HepG2 (cell line): ENCODE results near the gene PSMD12. TPM values are rescaled to one million over a fixed set of nuclear protein-coding genes. Genes with fewer than 3 reads are reported as not detected.

Source experiments
- ATAC-seq: fragments of 200-7000 bp; cut with Tn5 transposase; 3 replicates; pipeline ENCODE4 v1.9.1; 2020; ENCODE audit warnings: mild to moderate bottlenecking, moderate library complexity
- BruUV-seq: library from RNA; stranded (reverse); fragments of 400-500 nt; replicated peaks from 2 replicates; lab custom pipeline; 2021; lab: Mats Ljungman, UMichigan
- CTCF ChIA-PET: fragments of 300-600 bp; formaldehyde crosslinking; extraction: SDS; loops from one replicate; lab custom pipeline; 2021; ENCODE audit warnings: low total read pairs, inconsistent platforms, low intra/inter-chr PET ratio; lab: Yijun Ruan, JAX
- POLR2A ChIA-PET: fragments of 350-600 bp; sonication (Branson Sonifier 250); formaldehyde crosslinking; loops from one replicate; lab custom pipeline; 2020; ENCODE audit warnings: antibody characterized with exemption, inconsistent platforms; lab: Yijun Ruan, JAX
- DNase-seq: peaks from one replicate; pipeline ENCODE4 v3.0.0-alpha.2; 2015; ENCODE audit warnings: low spot score
- FAIRE-seq: peaks from 3 replicates; lab custom pipeline; 2011; peaks lifted over from hg19 to GRCh38; lab: Jason Lieb, UNC
- H2AFZ ChIP-seq: one replicate; pipeline ENCODE4 v1.6.1; 2011; ENCODE audit warnings: low read length, inconsistent platforms
- H3K27ac ChIP-seq: fragments of 300-600 bp; 3 replicates; pipeline ENCODE4 v1.8.0; 2011; ENCODE audit warnings: mixed run types, mild to moderate bottlenecking, mixed read lengths, low read length, inconsistent platforms; ENCODE audit not compliant: insufficient read depth; ENCODE audit errors: extremely low read length
- H3K27me3 ChIP-seq, 2 experiments: fragments of 200-600 bp in 1 of 2; 2 replicates in 1 of 2; 3 replicates in 1 of 2; pipeline versions ENCODE4 v1.6.0 to v1.8.0; 2011; ENCODE audit warnings: low read length in 2 of 2, mild to moderate bottlenecking in 2 of 2, moderate library complexity in 2 of 2, inconsistent platforms in 1 of 2; ENCODE audit not compliant: insufficient read depth in 2 of 2, control insufficient read depth in 1 of 2
- H3K36me3 ChIP-seq, 2 experiments: fragments of 200-600 bp in 1 of 2; replicated peaks in 1 of 2; 2 replicates in 1 of 2; 3 replicates in 1 of 2; pipeline versions ENCODE4 v1.5.1 to v1.8.0; 2011; ENCODE audit warnings: low read length in 2 of 2, inconsistent platforms in 1 of 2; ENCODE audit not compliant: insufficient read depth in 2 of 2, control insufficient read depth in 1 of 2
- H3K4me1 ChIP-seq: 2 replicates; pipeline ENCODE4 v1.5.1; 2012; ENCODE audit warnings: low read length, inconsistent platforms; ENCODE audit not compliant: insufficient read depth
- H3K4me2 ChIP-seq: 2 replicates; pipeline ENCODE4 v1.6.0; 2011; ENCODE audit warnings: low read depth, low read length, inconsistent platforms
- H3K4me3 ChIP-seq, 3 experiments: fragments of 200-600 bp in 1 of 3; sonication (generic), shearing (Covaris generic) in 1 of 3; replicated peaks in 1 of 3; 2 replicates each; pipeline ENCODE4 v1.5.1; 2011 to 2016; ENCODE audit warnings: low read length in 3 of 3, inconsistent platforms in 2 of 3, low read depth in 2 of 3, mild to moderate bottlenecking in 2 of 3, control low read depth in 1 of 3, mixed read lengths in 1 of 3; ENCODE audit not compliant: insufficient read depth in 1 of 3
- H3K79me2 ChIP-seq: one replicate; pipeline ENCODE4 v1.6.1; 2011; ENCODE audit warnings: low read length, inconsistent platforms; ENCODE audit not compliant: insufficient read depth
- H3K9ac ChIP-seq: 2 replicates; pipeline ENCODE4 v1.6.0; 2011; ENCODE audit warnings: mild to moderate bottlenecking, low read depth, low read length, inconsistent platforms; ENCODE audit not compliant: insufficient read depth
- H3K9me3 ChIP-seq: 2 replicates; pipeline ENCODE4 v1.5.1; 2012; ENCODE audit warnings: mild to moderate bottlenecking, low read length
- H4K20me1 ChIP-seq: 2 replicates; pipeline ENCODE4 v1.6.0; 2011; ENCODE audit warnings: inconsistent platforms, mild to moderate bottlenecking, low read length, moderate library complexity; ENCODE audit not compliant: insufficient read depth
- HNRNPK ChIP-seq: fragments of 200-400 bp; formaldehyde crosslinking; IDR thresholded peaks from 2 replicates; pipeline ENCODE4 v1.6.1; 2018; ENCODE audit warnings: low read length, low read depth, moderate library complexity, mild to moderate bottlenecking; ENCODE audit not compliant: poor library complexity, severe bottlenecking
- MAF1 ChIP-seq: sonication (generic); formaldehyde crosslinking; IDR thresholded peaks from 2 replicates; pipeline ENCODE4 v1.5.0; 2020; ENCODE audit warnings: missing genetic modification reagents, borderline replicate concordance
- RFX3 ChIP-seq: IDR thresholded peaks from 2 replicates; pipeline ENCODE4 v1.6.1; 2016; ENCODE audit warnings: missing biosample characterization, missing genetic modification reagents
- SKI ChIP-seq: fragments of 450-650 bp; IDR thresholded peaks from one replicate; pipeline ENCODE4 v1.6.1; 2018; ENCODE audit warnings: mild to moderate bottlenecking; ENCODE audit not compliant: partially characterized antibody
- ZBTB49 ChIP-seq: sonication (generic); formaldehyde crosslinking; IDR thresholded peaks from 2 replicates; pipeline ENCODE4 v1.4.0; 2020; ENCODE audit warnings: missing genetic modification reagents, borderline replicate concordance
- WGBS: methylation state at CpG from one replicate; pipeline ENCODE4 v1.1.6; 2017; ENCODE audit warnings: low lambda C conversion rate; 5-methylcytosine and 5-hydroxymethylcytosine counted together
- in situ Hi-C: cut with HindIII; loops from 2 replicates; pipeline ENCODE4 v1.10.0; 2017; ENCODE audit warnings: low pct_unique_long_range_greater_than_20kb; ENCODE audit not compliant: extremely low pct_ligation_motif_present
- intact Hi-C: fragments of 100-400 bp; cut with micrococcal nuclease; formaldehyde crosslinking; loops from one replicate; pipeline ENCODE4 v1.10.0; 2022; ENCODE audit not compliant: unreplicated experiment
- polyA plus RNA-seq, 8 experiments: library from polyadenylated mRNA; depleted of rRNA in 3 of 8; stranded (reverse) in 7 of 8; unstranded in 1 of 8; fragments of >200 nt; fragmentation: Illumina TruSeq in 4 of 8; extraction: Trizol in 4 of 8; gene quantifications; 2 replicates each; pipeline versions ENCODE4 v1.2.1 to v1.2.3, GENCODE V29; 2011 to 2016; ENCODE audit warnings: low read depth in 4 of 8, missing spikeins in 1 of 8, mixed read lengths in 1 of 8; ENCODE audit not compliant: insufficient read depth in 1 of 8
- total RNA-seq, 5 experiments: library from RNA; depleted of rRNA; stranded (reverse); fragments of >200 nt; fragmentation: Illumina TruSeq; extraction: Trizol; gene quantifications; 2 replicates each; pipeline ENCODE4 v1.2.3, GENCODE V29; 2016; ENCODE audit warnings: low read depth in 1 of 5

Gene PSMD12
- total and polyA plus RNA-seq, 2 of the 13 experiments (the other 11 are each of a cell fraction or from before 2014, with no cell fraction given): 27.4 to 71.7 TPM

- peak; percentile 40 for TF ChIP-seq HNRNPK
- no peak for TF ChIP-seq MAF1 (CRISPR knock-in tag)
Measured at GRCh38 chr17:67315865-67316264, 50.5 kb downstream of the PSMD12 start.

GRCh38 chr17:67312265-67312664 is 54.1 kb downstream of the PSMD12 start:
- TF ChIP-seq RFX3 (CRISPR knock-in tag): no peak
- no peak for TF ChIP-seq ZBTB49 (CRISPR knock-in tag)
- TF ChIP-seq SKI: no peak
- in situ Hi-C loops: no loop called here
- no peaks in the 10 kb centered on the region for H3K9me3 ChIP-seq
- H3K4me2 ChIP-seq: no peak overlapping the region
- no peak overlapping the region for H3K27ac ChIP-seq
- ChIA-PET CTCF (no interaction called here), POLR2A (no interaction called here)
- no peak overlapping the region for H2AFZ ChIP-seq
- 37% methylated on average over 6 of the region's 6 CpGs for WGBS
- H3K9ac ChIP-seq: no peak overlapping the region
- BruUV-seq: no TSS peak
- no peaks in the 10 kb centered on the region for H3K79me2 ChIP-seq
- ATAC-seq (no peak), DNase-seq (no peak), FAIRE-seq (no peak)
- no peak overlapping the region for H3K4me3 ChIP-seq
- H3K27me3 ChIP-seq: no peaks in the 10 kb centered on the region; a peak in 2 of 5 replicates
- no peaks in the 10 kb centered on the region for H3K4me1 ChIP-seq
- no peaks in the 10 kb centered on the region for H3K36me3 ChIP-seq
- intact Hi-C loops: no loop called here
- H4K20me1 ChIP-seq: no peaks in the 10 kb centered on the region

More at GRCh38 chr17:67315865-67316264, 50.5 kb downstream of the PSMD12 start:
- DNase-seq: no peak
- Histone ChIP-seq H4K20me1 (no peaks in the 10 kb centered on the region), H3K27me3 (no peaks in the 10 kb centered on the region; a peak in 2 of 5 replicates), H3K9ac (no peak overlapping the region), H3K9me3 (no peaks in the 10 kb centered on the region), H3K36me3 (no peaks in the 10 kb centered on the region), H3K79me2 (no peaks in the 10 kb centered on the region), H3K4me1 (no peaks in the 10 kb centered on the region), H3K4me2 (no peak overlapping the region), H2AFZ (no peak overlapping the region), H3K27ac (no peak overlapping the region), H3K4me3 (no peak overlapping the region)
- ChIA-PET CTCF (no interaction called here), POLR2A (no interaction called here)
- no TSS peak for BruUV-seq
- FAIRE-seq: no peak
- in situ Hi-C loops: no loop called here
- ATAC-seq: no peak
- intact Hi-C loops: no loop called here
